ENCODE measurements around the gene RNF212.

GRCh38 chr4:1023075-1023640 is 90.2 kb downstream of the RNF212 start:
- TF ChIP-seq GATA2 (IDR thresholded peaks at IDR 0.05; ENCODE audit: low read depth, low read length) = no peak
- no peak for TF ChIP-seq GATA3 (IDR thresholded peaks at IDR 0.05; ENCODE audit: low read depth, low read length)
